ENCODE data around the gene ARHGEF11. TPM values are rescaled to one million over a fixed set of nuclear protein-coding genes. Genes with fewer than 3 reads are reported as not detected.

The ARHGEF11 gene
- polyA plus RNA-seq, 3 donors, result 27.0 to 30.7 (median 29.6) TPM

Other genes with a start within 250 kb of the ARHGEF11 start
- under 1 TPM; 0.37 to 0.57 (median 0.42) TPM for gene SH2D2A, start 228.9 kb downstream of the ARHGEF11 start, polyA plus RNA-seq (ENCODE audit: insufficient read length in 3 of 3)
- 1 to 10 TPM; 1.3 to 2.1 (median 1.7) TPM for gene INSRR, start 186.6 kb downstream of the ARHGEF11 start, polyA plus RNA-seq (ENCODE audit: insufficient read length in 3 of 3)
- 1 to 10 TPM in 2 of 3 donors, under 1 TPM in 1; 0.67 to 1.3 (median 1.1) TPM for gene NTRK1, start 184.9 kb downstream of the ARHGEF11 start, polyA plus RNA-seq (ENCODE audit: insufficient read length in 3 of 3)
- 10 to 100 TPM; 16.7 to 19.2 (median 17.7) TPM for gene PEAR1, start 152.0 kb downstream of the ARHGEF11 start, polyA plus RNA-seq (ENCODE audit: insufficient read length in 3 of 3)
- under 1 TPM; 0.26 to 0.40 (median 0.35) TPM for gene LRRC71, start 125.1 kb downstream of the ARHGEF11 start, polyA plus RNA-seq (ENCODE audit: insufficient read length in 3 of 3)
- not detected for gene ETV3L, start 54.1 kb upstream of the ARHGEF11 start, polyA plus RNA-seq (ENCODE audit: insufficient read length in 3 of 3)
- 10 to 100 TPM; 27.9 to 29.2 (median 28.5) TPM for gene ETV3, start 92.7 kb upstream of the ARHGEF11 start, polyA plus RNA-seq (ENCODE audit: insufficient read length in 3 of 3)

Measured in right renal cortex interstitium (tissue), 3 donors.